ENCODE measurements around the gene STK31.

STK31 gene

GRCh38 chr7:23696916-23697441 is 13.0 kb upstream of the STK31 start:
- no peak overlapping the region for H3K27ac ChIP-seq
- TF ChIP-seq CTCF (conservative IDR thresholded peaks at IDR 0.05): peak; percentile 76

- no peak for TF ChIP-seq CTCF (conservative IDR thresholded peaks at IDR 0.05)
Observed at GRCh38 chr7:23698822-23699221, 11.2 kb upstream of the STK31 start.

GRCh38 chr7:23700046-23700445 is 10.0 kb upstream of the STK31 start:
- TF ChIP-seq CTCF (conservative IDR thresholded peaks at IDR 0.05): no peak
- no peak overlapping the region for H3K27ac ChIP-seq

More at GRCh38 chr7:23698822-23699221, 11.2 kb upstream of the STK31 start:
- H3K27ac ChIP-seq: no peak overlapping the region

GRCh38 chr7:23709081-23709750 is 803 bp upstream of the STK31 start:
- no peak overlapping the region for H3K27ac ChIP-seq
- TF ChIP-seq CTCF (conservative IDR thresholded peaks at IDR 0.05): no peak

GRCh38 chr7:23712368-23713284 is 2.6 kb downstream of the STK31 start:
- H3K27ac ChIP-seq: no peak overlapping the region
- TF ChIP-seq CTCF (conservative IDR thresholded peaks at IDR 0.05): peak; percentile 63

- TF ChIP-seq CTCF (conservative IDR thresholded peaks at IDR 0.05): no peak
- no peak overlapping the region for H3K27ac ChIP-seq
Observed at GRCh38 chr7:23713285-23714149, 3.5 kb downstream of the STK31 start.
